ENCODE measurements around the gene KAT7.
A peak's percentile ranks its signal among the peaks of the same experiment; 100 is the strongest.

KAT7 gene

GRCh38 chr17:49776551-49777300 is 11.8 kb upstream of the KAT7 start:
- TF ChIP-seq CTCF (IDR thresholded peaks at IDR 0.05; ENCODE audit: borderline replicate concordance, insufficient read depth, low read depth, low read length), result no peak
- H3K4me3 ChIP-seq (ENCODE audit: low read depth, low read length), result no peak overlapping the region

GRCh38 chr17:49777563-49777962 is 10.9 kb upstream of the KAT7 start:
- H3K4me3 ChIP-seq (ENCODE audit: low read depth, low read length), result no peak overlapping the region
- TF ChIP-seq CTCF (IDR thresholded peaks at IDR 0.05; ENCODE audit: borderline replicate concordance, insufficient read depth, low read depth, low read length), result no peak

GRCh38 chr17:49779156-49779738 is 9.2 kb upstream of the KAT7 start:
- no peak for TF ChIP-seq CTCF (IDR thresholded peaks at IDR 0.05; ENCODE audit: borderline replicate concordance, insufficient read depth, low read depth, low read length)
- no peak overlapping the region for H3K4me3 ChIP-seq (ENCODE audit: low read depth, low read length)

GRCh38 chr17:49779739-49780231 is 8.7 kb upstream of the KAT7 start:
- no peak overlapping the region for H3K4me3 ChIP-seq (ENCODE audit: low read depth, low read length)
- peak; percentile 47; the same call in 1 of the 2 replicates for TF ChIP-seq CTCF (IDR thresholded peaks at IDR 0.05; ENCODE audit: borderline replicate concordance, insufficient read depth, low read depth, low read length)

- TF ChIP-seq CTCF (IDR thresholded peaks at IDR 0.05; ENCODE audit: borderline replicate concordance, insufficient read depth, low read depth, low read length), result no peak
- H3K4me3 ChIP-seq (ENCODE audit: low read depth, low read length), result no peak overlapping the region
These were observed 5.3 kb upstream of the KAT7 start for GRCh38 chr17:49783071-49783715.

- H3K4me3 ChIP-seq (ENCODE audit: low read depth, low read length), result no peak overlapping the region
- no peak for TF ChIP-seq CTCF (IDR thresholded peaks at IDR 0.05; ENCODE audit: borderline replicate concordance, insufficient read depth, low read depth, low read length)
These were observed 4.7 kb upstream of the KAT7 start for GRCh38 chr17:49783791-49784190.
